Measurements from ENCODE around the gene EXOSC10. TPM values are rescaled to one million over a fixed set of nuclear protein-coding genes. Genes with fewer than 3 reads are reported as not detected.
"Not testable (repeated sequence)": the region's sequence is repeated elsewhere in the genome, so short reads cannot be mapped to it uniquely, and the experiment has no call there.

Gene EXOSC10
- total RNA-seq, 2 donors from 2014 or later: 51.6 to 65.0 TPM

GRCh38 chr1:11044086-11044848 is 55.4 kb downstream of the EXOSC10 start:
- TF ChIP-seq POLR2AphosphoS5 (IDR thresholded peaks at IDR 0.05) (no peak), CTCF (IDR thresholded peaks at IDR 0.05) (no peak), POLR2A (IDR thresholded peaks at IDR 0.05) (no peak)
- no peaks in the 10 kb centered on the region for H3K9me3 ChIP-seq
- H3K36me3 ChIP-seq: no peaks in the 10 kb centered on the region
- H3K27me3 ChIP-seq (replicated peaks; ENCODE audit: insufficient read depth): no peaks in the 10 kb centered on the region
- intact Hi-C loops (cut with DNase I): no loop called here
- H3K27ac ChIP-seq: no peak overlapping the region
- DNase-seq (ENCODE audit: low spot score): no peak
- H3K4me3 ChIP-seq: no peak overlapping the region
- WGBS: 77% methylated on average over 12 of the region's 16 CpGs
- H3K4me1 ChIP-seq (replicated peaks): no peaks in the 10 kb centered on the region

GRCh38 chr1:11042995-11043874 is 56.4 kb downstream of the EXOSC10 start:
- H3K27me3 ChIP-seq (replicated peaks; ENCODE audit: insufficient read depth): no peaks in the 10 kb centered on the region
- WGBS: 79% methylated on average over 19 of the region's 19 CpGs
- H3K27ac ChIP-seq: no peak overlapping the region
- TF ChIP-seq POLR2AphosphoS5 (IDR thresholded peaks at IDR 0.05) (no peak), CTCF (IDR thresholded peaks at IDR 0.05) (no peak), POLR2A (IDR thresholded peaks at IDR 0.05) (no peak)
- intact Hi-C loops (cut with DNase I): no loop called here
- no peak overlapping the region for H3K4me3 ChIP-seq
- DNase-seq (ENCODE audit: low spot score): no peak
- H3K36me3 ChIP-seq: no peaks in the 10 kb centered on the region
- no peaks in the 10 kb centered on the region for H3K9me3 ChIP-seq
- no peaks in the 10 kb centered on the region for H3K4me1 ChIP-seq (replicated peaks)

GRCh38 chr1:11042065-11042464 is 57.6 kb downstream of the EXOSC10 start:
- no peak overlapping the region for H3K4me3 ChIP-seq
- H3K9me3 ChIP-seq: no peaks in the 10 kb centered on the region
- 82% methylated on average over 3 of the region's 3 CpGs for WGBS
- TF ChIP-seq CTCF (IDR thresholded peaks at IDR 0.05): no peak
- no peak for TF ChIP-seq POLR2A (IDR thresholded peaks at IDR 0.05)
- TF ChIP-seq POLR2AphosphoS5 (IDR thresholded peaks at IDR 0.05): no peak
- no peak for DNase-seq (ENCODE audit: low spot score)
- no peaks in the 10 kb centered on the region for H3K4me1 ChIP-seq (replicated peaks)
- no peak overlapping the region for H3K27ac ChIP-seq
- intact Hi-C loops (cut with DNase I): no loop called here
- no peaks in the 10 kb centered on the region for H3K36me3 ChIP-seq
- no peaks in the 10 kb centered on the region for H3K27me3 ChIP-seq (replicated peaks; ENCODE audit: insufficient read depth)

- Histone ChIP-seq H3K27ac (no peak overlapping the region), H3K27me3 (replicated peaks; ENCODE audit: insufficient read depth) (no peaks in the 10 kb centered on the region), H3K4me3 (no peak overlapping the region), H3K4me1 (replicated peaks) (no peaks in the 10 kb centered on the region), H3K36me3 (no peaks in the 10 kb centered on the region), H3K9me3 (no peaks in the 10 kb centered on the region)
- intact Hi-C loops (cut with DNase I): no loop called here
- TF ChIP-seq POLR2AphosphoS5 (IDR thresholded peaks at IDR 0.05): no peak
- TF ChIP-seq CTCF (IDR thresholded peaks at IDR 0.05): no peak
- TF ChIP-seq POLR2A (IDR thresholded peaks at IDR 0.05): no peak
- DNase-seq (ENCODE audit: low spot score): no peak
These were observed 58.6 kb downstream of the EXOSC10 start for GRCh38 chr1:11041048-11041447.

- H3K36me3 ChIP-seq; intact Hi-C loops (cut with DNase I); H3K27me3 ChIP-seq (replicated peaks; ENCODE audit: insufficient read depth); H3K27ac ChIP-seq; H3K4me1 ChIP-seq (replicated peaks); DNase-seq (ENCODE audit: low spot score); H3K4me3 ChIP-seq; H3K9me3 ChIP-seq: not testable (repeated sequence)
- 92% methylated on average over 7 of the region's 7 CpGs for WGBS
These were observed 59.6 kb downstream of the EXOSC10 start for GRCh38 chr1:11040105-11040429.

Data from prostate gland (tissue), 2 donors.